DND-41 (cell line): ENCODE data around the gene TAB2.

Experiments used
- CTCF ChIP-seq: IDR thresholded peaks from 2 replicates; pipeline ENCODE4 v1.5.1; 2012; ENCODE audit warnings: borderline replicate concordance, low read length, moderate library complexity, mild to moderate bottlenecking; ENCODE audit not compliant: poor library complexity, severe bottlenecking; ENCODE audit errors: extremely low read depth
- EZH2 ChIP-seq: IDR thresholded peaks from 3 replicates; pipeline ENCODE4 v1.6.1; 2012; ENCODE audit warnings: borderline replicate concordance, low read depth, mild to moderate bottlenecking, moderate library complexity, low read length, inconsistent platforms; ENCODE audit not compliant: severe bottlenecking

DNA sequence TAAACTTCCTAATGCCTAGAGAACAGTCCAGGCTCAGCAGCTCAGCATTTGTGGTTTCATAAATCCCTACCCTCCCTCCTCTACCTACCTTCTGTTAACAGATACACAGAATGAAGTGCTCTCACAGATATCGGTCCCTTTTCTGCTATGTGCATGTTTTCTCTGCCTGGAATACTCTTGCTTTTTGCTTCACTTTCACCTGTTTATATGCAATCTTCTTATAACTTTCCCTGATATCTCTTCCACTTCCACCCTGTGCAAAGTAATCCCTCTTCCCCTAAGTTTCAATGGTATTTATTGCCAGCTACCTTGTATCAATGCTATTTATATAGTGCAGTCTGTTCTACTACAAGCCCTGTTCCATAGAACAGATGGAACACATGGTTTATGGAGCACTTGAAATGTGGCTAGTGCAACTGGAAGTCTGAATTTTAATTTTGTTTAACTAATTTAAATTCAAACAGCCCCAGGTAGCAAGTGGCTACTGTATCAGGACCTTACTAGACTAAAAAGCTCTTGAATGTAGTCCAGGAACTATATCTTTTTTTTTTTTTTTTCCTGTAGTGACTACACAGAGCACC lies 3.1 kb upstream of the TAB2 start:
- TF ChIP-seq CTCF (no peak), EZH2 (no peak)
